NCI-H1694 treated with DMSO at 0.1 percent for 48 hours (cell line): Measurements from ENCODE around the gene ABT1.
"Not testable (repeated sequence)": the region's sequence is repeated elsewhere in the genome, so short reads cannot be mapped to it uniquely, and the experiment has no call there.

ENCODE experiments used
- DNase-seq: peaks from one replicate; lab custom pipeline; 2025; lab: John Stamatoyannopoulos, UW

ABT1 gene

GRCh38 chr6:26596579-26597388, at the start of gene ABT1:
TSS of gene ABT1 (plus strand) at chr6:26596953. CDS start at chr6:26596983, 30 bp downstream.
- DNase-seq: peak; percentile 90

- DNase-seq: not testable (repeated sequence)
Measured at GRCh38 chr6:26547363-26547762, 49.4 kb upstream of the ABT1 start.

GRCh38 chr6:26550250-26550993, 46.3 kb upstream of the ABT1 start:
- no peak for DNase-seq

- no peak for DNase-seq
Measured at GRCh38 chr6:26552205-26552604, 44.5 kb upstream of the ABT1 start.

GRCh38 chr6:26552640-26553188, 44.0 kb upstream of the ABT1 start:
- DNase-seq: no peak

GRCh38 chr6:26553264-26553634, 43.5 kb upstream of the ABT1 start:
- DNase-seq: peak; percentile 74

GRCh38 chr6:26553635-26554446, 42.9 kb upstream of the ABT1 start:
- peak; percentile 77 for DNase-seq

GRCh38 chr6:26554447-26554696, 42.4 kb upstream of the ABT1 start:
- no peak for DNase-seq

- peak; percentile 75 for DNase-seq
Measured at GRCh38 chr6:26554697-26555504, 41.9 kb upstream of the ABT1 start.

GRCh38 chr6:26555505-26556262, 41.1 kb upstream of the ABT1 start:
- peak; percentile 48 for DNase-seq

GRCh38 chr6:26556263-26557070, 40.3 kb upstream of the ABT1 start:
- peak; percentile 87 for DNase-seq

- no peak for DNase-seq
Measured at GRCh38 chr6:26561533-26562466, 35.0 kb upstream of the ABT1 start.

GRCh38 chr6:26563488-26563887, 33.3 kb upstream of the ABT1 start:
- DNase-seq: no peak

GRCh38 chr6:26568601-26569432, 27.9 kb upstream of the ABT1 start:
- peak; percentile 83 for DNase-seq

GRCh38 chr6:26569433-26569764, 27.4 kb upstream of the ABT1 start:
- DNase-seq: no peak

- DNase-seq: no peak
Measured at GRCh38 chr6:26570027-26570809, 26.5 kb upstream of the ABT1 start.

GRCh38 chr6:26571592-26572296, 25.0 kb upstream of the ABT1 start:
- DNase-seq: peak; percentile 92
